Stimulated activated CD8-positive, alpha-beta memory T cell treated with anti-CD3 and anti-CD28 coated beads, Interleukin-4, amount 100 ng/mL, for 1 hour (primary cell): ENCODE results near the gene MYL2.

Experiments used
- DNase-seq, 2 donors: peaks; one replicate each; pipeline ENCODE4 v3.0.0-alpha.2; 2020; ENCODE audit warnings: low read depth in 2 of 2, low spot score in 1 of 2

The MYL2 gene

DNA sequence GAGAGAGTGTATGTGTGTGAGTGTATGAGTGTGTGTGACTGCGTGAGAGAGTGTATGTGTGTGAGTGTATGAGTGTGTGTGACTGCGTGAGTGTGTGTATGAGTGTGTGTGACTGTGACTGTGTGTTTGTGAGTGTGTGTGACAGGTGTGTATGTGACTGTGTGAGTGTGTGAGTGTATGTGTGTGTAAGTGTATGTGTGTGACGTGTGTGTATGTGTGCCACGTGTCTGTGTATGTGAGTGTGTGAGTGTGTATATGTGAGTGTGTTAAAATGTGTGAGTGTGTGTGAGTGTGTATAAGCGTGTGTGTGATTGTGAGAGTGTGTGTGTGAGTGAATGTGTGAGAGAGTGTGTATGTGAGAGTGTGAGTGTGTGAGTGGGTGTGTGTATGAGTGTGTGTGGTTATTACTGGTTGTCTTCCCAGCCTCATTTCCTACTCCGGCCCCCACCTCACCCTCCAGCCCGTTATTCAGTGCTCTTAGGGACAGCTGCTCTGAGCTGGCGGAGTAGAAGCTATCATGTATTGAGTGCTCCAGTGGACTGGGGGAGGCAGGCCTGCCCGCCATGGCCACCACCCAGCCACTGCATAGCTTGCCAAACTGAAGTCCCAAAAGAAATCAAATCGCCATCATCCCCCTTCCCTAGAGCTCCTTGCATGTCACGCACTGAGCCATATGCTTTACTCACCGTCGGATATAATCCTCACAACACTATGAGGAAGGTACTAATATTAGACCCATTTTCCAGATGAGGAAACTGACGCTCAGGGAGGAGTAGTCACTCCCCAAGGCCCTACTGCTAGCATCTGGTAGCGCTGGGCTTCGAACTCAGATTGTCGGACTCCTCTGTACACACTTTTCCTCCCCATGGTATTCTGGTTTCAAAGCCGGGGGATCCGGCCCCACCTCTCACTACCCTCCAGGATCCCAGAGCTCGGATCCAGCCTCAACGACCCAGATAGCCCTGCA, 10.3 kb upstream of the MYL2 start:
- DNase-seq = no peak

DNA sequence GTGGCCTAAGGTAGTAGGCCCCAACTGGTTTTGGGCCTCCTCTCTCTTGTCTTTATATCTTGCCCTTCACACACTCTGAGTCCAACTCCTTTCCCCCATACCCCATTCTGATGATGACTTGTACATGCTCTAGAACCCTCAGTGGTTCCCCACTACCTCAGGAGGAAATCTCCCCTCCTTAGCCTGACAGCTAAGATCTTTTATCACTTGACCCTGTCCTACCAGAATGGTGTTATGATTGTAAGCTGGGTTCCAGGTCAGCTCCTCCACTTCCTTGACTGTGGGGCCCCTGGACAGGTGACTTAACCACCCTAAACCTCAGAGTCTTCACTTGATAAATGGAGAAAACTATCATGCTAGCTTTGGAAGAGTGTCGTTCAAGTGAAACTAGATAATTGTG, 9.4 kb upstream of the MYL2 start:
- DNase-seq = no peak

DNA sequence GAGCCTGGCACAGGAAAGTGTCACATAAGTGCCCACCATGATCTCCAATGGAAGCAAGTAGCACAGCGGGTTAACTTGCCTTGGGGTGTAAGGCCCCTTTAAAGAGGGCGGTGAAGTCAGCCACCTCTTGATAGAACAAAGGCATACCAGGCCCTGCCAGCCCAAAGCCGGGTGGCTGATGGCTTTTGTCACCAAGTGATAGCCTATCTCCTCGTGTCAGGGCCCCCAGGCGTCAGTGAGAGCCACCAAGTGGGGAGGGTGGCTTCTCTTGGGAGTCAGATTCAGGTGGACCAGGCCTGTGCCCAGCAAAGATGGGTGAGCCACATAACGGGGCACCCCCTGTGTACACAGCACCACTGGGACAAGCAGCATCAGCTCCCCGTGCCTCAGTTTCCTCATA, 8.3 kb upstream of the MYL2 start:
- DNase-seq = no peak

DNA sequence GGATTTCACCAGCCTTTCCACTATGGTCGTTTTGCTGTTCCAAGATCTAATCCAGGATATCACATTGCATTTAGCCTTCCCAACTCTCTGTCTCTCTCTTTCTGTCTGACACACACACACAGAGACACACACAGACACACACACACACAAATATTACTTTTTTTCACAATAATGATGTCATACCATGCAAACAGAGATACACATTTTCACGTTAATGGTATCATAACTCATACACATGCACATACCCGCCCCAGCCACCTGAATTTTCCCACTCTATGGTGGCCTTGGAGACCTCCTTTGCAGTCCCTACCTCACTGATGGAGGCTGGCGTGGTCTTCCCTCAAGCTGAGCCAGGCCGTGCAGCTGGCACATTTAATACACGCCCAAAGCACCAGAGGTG, 7.2 kb upstream of the MYL2 start:
- no peak for DNase-seq

DNA sequence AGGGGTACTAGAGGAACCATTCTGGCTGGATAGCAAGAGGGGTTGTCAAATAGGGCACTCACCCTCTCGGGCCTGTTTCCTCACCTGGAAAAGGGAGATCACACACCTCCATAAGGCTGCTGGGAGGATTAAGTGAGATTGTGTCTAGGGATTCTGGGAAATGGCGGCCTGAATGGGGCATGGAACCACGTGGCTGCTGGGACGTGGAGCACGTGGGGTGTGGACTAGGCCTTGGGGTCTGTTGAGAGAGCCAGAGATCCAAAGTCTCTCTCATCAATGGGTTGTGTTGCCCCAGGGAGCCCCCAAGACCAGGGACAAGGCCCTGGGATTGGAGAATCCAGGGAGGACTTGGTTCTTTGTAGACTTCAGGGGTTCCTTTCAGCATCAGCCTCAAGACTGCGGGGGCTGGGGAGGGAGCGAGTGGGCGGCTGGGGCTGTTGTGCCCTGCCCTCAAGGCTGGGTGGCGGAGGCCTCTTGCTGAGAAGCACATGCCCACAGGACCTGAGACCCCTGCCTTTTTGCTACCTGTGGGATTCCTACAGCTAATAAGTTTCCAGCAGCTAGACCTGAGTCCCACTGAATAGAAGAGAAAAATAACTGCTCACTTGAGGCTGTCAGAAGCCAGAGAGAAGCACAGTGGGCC, 3.4 kb upstream of the MYL2 start:
- no peak for DNase-seq

DNA sequence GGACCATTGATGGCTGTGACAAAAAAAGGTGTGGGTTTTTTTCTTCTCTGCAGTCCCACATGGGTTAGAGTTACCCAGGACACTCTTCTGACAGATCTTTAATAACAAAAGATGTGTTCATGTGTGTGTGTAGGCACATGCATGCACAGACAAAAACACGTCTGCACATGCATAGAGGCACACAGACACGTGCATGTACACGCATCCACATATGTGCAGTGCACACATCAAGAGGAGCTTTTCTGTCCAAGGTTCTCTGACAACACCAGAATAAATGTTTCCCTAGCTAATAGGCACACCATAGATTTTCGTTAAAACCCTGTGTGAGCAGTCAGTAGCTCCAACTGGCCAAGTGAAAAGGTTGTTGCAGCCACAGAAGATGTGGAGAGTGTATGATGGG, 2.8 kb upstream of the MYL2 start:
- no peak for DNase-seq

DNA sequence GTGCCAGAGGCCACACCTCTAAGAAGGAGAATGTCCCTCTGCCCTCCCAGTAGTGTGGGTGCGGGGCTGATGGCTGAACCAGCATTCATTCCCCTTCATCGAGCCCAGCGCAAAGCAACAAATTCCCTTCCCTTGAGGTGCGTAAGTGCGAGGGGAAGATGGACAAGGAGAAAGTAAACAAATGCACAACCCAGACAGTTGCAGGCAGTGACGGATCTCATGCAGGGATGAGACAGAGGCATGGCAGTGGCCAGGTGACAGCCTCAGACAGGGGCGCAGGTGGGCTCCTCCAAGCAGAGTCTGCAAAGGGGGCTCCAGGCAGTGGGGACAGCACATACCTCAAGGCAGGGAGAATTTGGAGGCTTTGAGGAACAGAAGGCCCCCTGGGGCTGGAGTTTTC, 2.3 kb upstream of the MYL2 start:
- DNase-seq = no peak

DNA sequence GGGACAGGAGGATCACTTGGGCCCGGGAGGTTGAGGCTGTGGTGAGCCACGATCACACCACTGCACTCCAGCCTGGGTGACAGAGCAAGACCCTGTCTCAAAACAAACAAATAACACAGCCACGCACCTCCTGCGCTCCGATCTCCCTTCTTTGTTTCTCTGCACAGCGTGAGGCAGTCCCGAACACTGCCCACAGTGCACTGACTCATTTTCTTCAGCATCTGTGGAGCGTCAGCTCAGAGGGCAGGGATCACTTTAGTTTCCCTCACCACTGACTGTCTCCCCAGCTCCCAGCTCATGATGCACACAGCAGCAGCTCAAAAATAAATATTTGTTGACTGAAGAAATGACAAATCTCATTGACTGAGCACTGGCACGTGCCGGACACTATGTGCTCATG, 883 bp upstream of the MYL2 start:
- no peak for DNase-seq

DNA sequence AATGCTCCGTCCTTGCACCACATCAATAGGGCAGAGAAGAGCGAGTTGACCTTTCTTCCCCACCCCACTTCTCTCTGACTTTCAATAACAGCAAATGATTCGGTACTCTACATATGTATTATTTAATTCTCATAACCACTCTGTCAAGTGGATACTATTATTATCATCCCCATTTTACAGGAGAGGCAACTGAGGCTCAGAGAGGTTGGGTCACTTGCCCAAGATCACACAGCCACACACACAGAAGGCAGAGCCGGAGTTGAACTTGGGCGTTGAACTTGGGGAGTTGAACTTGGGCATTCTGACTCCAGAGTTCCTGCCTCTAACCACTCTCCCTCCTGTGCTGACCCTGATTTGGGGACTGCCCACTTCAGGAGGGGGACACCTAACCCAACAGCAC, 659 bp downstream of the MYL2 start:
- DNase-seq = no peak

DNA sequence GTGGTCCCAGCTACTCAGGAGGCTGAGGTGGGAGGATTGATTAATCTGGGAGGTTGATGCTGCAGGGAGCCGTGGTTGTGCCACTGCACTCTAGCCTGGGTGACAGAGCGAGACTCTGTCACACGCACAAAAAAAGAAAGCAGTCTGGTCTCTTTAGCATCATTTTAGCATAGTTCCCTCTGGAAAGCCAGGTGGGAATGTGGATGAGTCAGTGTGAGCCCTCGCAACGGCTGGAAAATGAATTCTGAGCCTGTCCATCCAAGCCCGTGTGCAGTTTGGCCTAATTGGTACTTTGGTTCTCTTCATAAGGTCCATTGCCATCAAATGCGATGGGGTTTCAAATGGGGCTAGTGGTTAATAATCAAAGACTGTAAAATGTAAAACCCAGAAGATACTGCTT, 2.4 kb downstream of the MYL2 start:
- DNase-seq = no peak

DNA sequence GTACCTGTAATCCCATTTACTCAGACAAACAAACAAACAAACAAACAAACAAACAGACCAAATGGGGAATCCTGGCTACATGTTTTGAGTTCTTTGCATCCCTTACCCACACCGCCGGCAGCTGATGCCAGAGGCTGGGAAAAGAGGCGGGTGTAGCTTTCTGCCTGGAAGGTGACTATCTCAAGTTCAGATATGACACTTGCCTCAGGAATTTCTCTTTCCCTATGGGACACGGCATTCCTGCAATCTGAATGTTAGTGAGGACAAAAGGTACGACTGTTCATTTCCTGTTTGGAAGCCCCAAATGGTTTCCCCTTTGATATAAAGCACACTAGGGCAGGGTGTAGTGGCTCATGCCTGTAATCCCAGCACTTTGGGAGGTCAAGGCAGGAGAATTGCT, 2.9 kb downstream of the MYL2 start:
- DNase-seq = no peak

DNA sequence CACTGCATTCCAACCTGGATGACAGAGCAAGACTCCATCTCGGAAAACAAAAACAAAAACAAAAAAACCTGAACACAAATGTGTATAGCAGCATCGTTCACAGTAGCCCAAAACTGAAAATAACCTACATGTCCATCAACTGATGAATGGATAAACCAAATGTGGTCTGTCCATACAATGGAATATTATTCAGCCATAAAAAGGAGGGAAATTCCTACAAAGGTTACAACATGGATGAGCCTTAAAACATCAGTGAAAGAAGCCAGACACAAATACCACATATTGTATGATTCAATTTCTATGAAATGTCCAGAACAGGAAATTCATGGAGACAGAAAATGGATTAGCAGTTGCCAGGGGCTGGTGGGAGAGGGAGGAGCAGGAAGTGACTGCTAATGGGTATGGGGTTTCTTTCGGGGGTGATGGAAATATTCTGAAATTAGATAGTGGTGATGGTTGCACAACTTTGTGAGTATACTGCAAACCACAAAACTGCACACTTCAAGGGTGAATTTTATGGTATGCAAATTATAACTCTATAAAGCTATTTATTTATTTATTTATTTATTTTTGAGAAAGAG, 4.0 kb downstream of the MYL2 start:
- no peak for DNase-seq

DNA sequence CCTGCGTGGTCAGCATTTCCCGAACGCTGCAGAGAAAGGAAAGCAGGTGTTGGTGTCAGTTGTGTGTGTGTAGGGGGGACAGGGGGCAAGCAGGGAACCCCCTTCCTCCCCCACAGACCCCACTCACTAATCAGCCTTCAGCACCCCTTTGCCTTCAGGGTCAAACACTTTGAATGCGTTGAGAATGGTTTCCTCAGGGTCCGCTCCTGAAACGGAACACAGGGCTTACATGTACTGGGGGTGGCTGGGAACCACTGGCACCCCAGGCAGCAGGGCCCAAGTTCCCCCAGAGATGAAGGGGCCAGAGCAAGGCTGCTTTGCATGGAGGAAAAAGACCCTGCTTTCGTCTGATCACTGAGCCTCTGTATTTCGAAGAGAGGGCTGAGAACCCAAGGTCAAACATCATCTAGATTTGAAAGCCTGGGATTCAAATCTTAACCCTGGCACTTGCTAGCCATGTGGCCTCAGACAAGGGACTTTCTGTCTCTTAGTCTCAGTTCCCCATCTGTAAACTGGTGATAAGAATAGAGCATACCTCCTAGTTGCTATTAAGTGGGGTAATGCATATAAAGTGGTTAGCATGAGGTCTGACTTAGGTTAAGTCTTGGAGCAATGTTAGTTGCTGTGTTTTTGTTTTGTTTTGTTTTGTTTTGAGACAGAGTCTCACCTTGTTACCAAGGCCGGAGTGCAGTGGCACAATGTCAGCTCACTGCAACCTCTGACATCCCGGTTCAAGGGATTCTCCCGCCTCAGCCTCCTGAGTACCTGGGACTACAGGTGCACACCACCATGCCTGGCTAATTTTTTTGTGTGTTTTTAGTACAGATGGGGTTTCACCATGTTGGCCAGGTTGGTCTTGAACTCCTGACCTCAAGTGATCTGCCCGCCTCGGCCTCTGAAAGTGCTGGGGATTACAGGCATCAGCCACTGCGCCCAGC, 7.0 kb downstream of the MYL2 start:
- DNase-seq = no peak

DNA sequence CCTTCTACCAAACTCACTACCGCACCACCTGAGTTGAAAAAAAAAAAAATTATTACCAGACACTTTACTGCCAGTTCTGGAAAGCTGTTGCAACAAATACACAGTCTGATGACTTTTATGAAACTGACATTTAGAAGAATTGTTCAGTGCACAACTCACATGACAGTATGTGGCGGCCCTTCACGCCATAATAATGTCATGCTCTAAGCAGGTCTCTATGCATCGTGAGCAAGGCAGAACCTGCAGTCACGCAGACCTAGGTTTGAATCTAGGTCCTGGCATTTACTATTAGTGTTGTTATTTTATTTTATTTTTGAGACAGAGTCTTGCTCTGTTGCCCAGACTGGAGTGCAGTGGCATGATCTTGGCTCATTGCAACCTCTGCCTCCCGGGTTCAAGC, 8.1 kb downstream of the MYL2 start:
- DNase-seq = no peak

DNA sequence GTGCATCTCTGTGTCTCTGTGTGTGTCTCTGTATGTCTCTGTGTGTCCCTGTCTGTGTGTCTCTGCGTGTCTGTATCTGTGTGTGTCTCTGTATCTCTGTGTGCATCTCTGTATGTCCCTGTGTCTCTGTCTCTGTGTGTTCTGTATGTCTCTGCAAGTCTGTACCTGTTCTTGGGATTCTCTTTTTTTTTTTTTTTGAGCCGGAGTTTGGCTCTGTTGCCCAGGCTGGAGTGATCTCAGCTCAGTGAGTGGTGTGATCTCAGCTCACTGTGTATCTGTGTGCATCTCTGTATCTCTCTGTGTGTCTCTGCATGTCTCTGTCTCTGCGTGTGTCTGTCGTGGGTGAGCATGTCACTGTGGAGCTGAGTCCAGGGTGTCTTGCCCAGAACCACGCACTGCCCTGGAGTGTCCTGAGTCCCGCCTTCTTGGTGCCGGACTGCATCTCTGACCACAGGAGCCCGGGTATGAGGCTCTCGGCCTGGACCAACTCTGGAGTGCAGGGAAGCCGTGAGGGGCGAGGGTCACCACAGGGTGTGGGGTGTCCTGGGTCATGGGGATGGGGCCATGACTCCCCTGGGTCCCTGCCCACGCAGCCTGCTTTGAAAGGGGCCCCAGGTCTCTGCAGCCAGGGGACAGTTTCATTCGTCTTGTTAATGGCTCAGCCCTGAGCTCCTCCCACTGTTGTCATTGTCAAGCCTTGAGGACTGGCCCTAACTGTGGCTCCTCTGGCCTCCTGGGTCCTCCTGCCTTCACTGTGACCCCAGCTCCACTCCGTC, 11.8 kb downstream of the MYL2 start:
- DNase-seq = no peak

DNA sequence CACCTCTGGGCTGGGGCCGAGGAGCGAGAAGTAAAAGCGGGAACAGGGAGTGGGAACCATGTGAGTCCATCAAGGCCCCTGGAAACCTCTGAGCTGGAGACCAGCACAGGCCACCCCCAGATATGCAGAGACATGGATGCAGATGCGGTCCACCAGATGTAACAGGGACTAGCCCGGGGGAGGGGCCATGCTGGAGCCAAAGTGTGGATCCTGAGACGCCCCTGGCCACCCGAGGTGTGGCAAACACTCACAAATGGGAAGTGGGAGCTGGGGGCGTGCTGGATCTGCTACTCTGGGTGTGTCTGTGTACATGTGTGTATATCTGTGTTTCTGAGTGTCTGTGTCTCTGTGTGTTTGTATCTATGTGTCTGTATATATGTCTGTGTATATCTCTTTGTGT, 12.8 kb downstream of the MYL2 start:
- DNase-seq = no peak

DNA sequence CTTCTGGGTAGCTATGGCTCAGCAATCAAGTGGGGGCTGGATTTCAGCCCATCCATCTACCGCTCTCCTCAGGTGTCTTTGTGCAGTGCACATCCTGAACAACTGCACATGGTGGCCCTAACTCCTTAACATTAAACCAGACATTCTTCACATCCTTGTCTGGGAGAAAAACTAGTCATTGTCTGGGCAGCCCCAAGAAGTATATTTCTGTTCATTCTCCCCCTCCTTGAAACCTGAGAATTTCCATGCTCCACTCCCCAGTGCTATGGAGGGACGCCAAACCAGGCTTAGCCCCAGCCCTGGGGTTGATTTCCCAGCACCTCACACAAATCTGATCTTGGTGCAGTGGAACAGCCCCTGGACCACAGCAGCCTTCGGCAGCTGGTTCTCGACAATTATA, 13.4 kb downstream of the MYL2 start:
- DNase-seq = no peak

DNA sequence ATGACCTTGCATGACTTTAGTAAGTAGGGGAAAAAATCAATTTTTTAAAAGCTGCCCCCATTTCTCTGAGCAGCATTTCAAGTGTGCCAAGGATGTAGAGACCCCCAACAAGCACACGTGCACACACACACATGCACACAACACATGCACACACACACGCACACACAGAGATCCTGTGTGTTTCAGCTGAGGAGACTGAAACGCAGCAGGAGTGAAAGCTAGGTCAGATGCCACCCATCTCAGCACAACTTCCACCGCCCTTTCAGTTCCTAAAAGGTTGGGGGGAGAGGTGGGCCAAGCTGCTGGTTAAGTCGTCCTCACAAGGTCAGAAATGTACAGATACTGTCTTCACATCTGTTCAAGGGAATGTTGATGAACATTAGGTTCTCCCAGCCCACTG, 13.9 kb downstream of the MYL2 start:
- no peak for DNase-seq

DNA sequence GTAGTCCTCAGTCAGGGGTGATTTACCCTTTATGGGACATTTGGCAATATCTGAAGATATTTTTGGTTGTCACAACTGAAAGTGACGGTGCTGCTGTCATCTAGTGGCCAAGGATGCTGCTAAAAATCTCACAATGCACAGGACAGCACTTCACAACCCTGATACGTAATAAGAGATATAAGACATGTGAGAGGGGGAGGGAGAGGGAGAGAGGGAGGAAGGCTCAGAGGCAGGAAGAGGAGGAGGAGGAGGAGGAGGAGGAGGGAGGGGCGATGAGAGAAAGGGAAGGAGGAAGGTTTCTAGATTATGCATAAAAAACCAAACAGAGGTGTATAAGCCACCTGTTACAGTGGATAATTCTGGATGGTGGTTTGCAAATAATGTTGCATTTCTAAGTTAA, 14.3 kb downstream of the MYL2 start:
- no peak for DNase-seq

DNA sequence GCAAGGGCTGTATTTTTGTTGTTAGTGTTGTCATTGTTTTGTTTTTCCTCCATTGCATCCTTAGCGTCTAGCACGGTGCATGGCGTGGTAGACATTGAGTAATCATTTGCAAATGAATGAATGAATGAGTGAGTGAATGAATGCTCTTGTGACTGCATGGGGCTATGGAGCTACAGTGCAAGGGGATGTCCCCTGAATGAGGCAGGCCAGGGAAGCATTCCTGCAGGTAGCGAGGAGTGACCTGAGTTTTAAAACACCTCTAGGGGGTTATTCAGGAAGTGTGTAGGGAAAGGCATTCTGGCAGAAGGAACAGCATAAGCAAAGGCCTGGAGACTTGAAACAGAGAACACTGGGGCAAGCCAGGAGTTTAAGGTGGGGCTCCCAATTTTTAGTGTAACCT, 16.9 kb downstream of the MYL2 start:
- DNase-seq = no peak

DNA sequence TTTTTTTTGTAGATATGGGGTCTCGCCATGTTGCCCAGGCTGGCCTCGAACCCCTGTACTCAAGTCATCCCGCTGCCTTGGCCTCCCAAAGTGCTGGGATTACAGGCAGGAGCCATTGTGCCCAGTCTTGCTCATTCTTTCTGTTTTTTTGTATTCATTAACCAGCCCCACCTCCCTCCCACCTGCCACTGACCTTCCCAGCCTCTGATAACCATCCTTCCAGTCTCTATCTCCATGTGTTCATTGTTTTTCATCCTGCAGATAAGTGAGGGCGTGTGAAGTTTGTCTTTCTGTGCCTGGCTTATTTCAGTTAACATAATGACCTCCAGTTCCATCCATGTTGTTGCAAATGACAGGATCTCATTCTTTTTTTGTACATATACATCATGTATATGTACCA, 19.0 kb downstream of the MYL2 start:
- DNase-seq = no peak
